Nucleus accumbens (tissue), 56 donors: ENCODE data around the gene ADCY7.

ENCODE experiments used
- DNase-seq, 56 donors: peaks; one replicate each; lab custom pipeline; 2025; lab: John Stamatoyannopoulos, UW

ADCY7 gene

GRCh38 chr16:50247906-50248608 is 18.3 kb upstream of the ADCY7 start:
- DNase-seq = no peak

- DNase-seq = no peak
Observed at GRCh38 chr16:50248845-50249244, 17.5 kb upstream of the ADCY7 start.

- no peak for DNase-seq
Observed at GRCh38 chr16:50251375-50252081, 14.8 kb upstream of the ADCY7 start.

DNA sequence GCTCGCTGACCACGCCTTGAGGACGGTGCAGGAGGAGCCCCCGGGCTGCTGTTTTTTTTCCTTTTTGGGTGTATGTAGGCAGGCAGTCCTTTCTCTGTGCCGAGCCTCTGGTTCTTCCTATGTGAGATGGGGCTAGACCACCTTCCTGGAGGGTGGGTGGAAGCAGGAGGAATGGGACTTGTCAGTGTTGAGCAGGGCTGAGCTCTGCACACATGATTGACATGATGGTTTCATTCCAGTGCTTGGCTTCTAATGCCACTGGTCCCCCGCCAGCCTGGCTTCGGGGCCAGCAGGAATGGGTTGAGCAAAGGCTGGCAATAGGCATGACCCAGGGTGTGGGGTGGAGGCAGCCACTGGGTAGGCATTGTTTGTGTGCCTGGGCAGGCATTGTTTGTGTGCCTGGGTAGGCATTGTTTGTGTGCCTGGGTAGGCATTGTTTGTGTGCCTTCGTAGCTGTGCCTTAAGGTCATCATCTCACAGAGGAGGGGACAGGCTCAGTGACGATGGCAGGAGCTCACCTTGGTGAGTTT is 14.2 kb upstream of the ADCY7 start:
- DNase-seq = peak in 7 of 56 donors; percentile 14 to 48 (median 22)

- no peak for DNase-seq
Observed at GRCh38 chr16:50252874-50253513, 13.4 kb upstream of the ADCY7 start.

GRCh38 chr16:50253514-50253910 is 12.8 kb upstream of the ADCY7 start:
- DNase-seq = no peak

GRCh38 chr16:50254072-50254471 is 12.3 kb upstream of the ADCY7 start:
- DNase-seq = no peak

DNA sequence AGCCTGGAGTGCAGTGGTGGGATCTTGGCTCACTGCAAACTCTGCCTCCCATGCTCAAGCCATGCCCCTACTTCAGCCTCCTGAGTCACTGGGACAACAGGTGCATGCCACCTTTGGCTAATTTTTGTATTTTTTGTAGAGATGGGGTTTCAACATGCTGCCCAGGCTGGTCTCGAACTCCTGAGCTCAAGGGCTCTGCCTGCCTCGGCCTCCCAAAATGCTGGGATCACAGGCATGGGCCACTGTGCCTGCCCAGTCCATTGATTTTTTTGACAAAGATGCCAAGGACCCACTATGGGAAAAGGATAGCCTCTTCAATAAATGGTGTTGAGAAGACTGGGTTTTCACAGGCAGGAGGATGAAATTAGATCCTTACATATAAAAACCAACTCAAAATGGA is 10.8 kb upstream of the ADCY7 start:
- DNase-seq = no peak

DNA sequence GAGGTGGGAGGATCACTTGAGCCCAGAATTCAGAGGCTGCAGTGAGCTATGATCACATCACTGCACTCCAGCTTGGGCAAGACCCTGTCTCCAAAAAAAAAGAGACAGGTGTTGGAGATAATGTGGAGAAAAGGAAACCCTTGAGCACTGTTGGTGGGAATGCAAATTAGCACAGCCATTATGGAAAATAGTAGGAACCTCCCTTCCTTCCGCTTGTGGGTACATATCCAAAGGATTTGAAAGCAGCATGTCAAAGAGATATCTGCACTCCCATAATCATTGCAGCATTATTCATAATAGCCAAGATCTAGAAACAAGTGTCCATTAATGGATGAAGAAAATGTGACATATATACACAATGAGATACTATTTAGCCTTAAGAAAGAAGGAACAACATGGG is 9.7 kb upstream of the ADCY7 start:
- no peak for DNase-seq

DNA sequence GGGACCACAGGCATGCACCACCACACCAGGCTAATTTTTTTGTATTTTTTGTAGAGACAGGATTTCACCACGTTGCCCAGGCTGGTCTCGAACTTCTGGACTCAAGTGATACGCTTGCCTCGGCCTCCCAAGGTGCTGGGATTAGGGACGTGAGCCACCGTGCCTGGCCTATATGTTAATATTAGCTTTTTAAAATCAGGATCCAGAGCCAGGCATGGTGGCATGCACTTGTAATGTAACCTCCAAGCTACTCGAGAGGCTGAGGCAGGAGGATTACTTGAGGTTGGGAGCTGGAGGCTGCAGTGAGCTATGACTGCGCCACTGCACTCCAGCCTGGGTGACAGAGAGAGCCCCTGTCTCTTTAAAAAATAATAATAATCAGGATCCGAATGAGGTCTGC is 8.5 kb upstream of the ADCY7 start:
- DNase-seq = no peak

DNA sequence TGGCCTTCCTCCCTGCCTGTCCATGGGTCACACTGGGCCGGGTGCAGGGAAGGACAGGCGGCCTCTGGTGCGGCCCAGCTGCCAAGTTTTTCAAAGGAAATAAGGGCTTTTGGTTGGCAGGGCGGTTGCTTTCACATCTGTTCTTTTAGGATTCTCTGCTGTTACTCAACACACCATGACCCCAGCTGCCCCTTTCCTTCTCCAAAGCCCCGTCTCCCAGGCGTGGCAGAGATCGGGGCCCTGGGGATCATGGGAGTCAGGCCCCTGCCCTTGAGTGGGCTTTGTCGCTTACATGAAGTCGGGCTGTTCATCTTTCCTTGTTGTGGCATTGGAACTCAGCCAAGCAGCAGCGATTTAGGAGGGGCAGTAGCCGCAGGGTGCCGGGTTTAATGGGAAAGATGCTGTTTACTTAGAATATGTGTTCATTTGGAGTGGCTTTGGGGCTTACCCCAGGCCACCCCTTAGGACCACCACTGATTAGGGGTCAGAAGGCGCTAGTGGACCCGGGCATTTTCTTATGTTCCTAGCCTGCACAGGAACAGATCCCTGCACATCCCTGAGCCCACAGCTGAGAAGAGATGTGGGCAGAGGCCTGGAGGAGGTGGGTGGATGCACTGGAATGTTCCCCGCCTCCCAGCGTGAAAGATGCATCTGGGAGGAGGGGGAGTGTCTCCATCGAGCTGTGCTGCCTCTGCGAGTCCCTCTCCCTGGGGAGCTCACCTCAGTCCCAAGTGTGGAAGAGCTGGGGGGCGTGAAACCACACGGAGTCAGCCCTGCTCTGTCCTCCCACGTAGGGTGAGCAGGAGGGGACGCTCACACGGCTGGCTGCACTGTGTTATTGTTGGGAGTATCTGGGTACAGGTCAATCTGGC is 6.8 kb upstream of the ADCY7 start:
- DNase-seq = peak in 1 of 56 donors; percentile 28

GRCh38 chr16:50260206-50261159 is 5.9 kb upstream of the ADCY7 start:
- DNase-seq = no peak

- DNase-seq = no peak
Observed at GRCh38 chr16:50261160-50261706, 5.1 kb upstream of the ADCY7 start.

DNA sequence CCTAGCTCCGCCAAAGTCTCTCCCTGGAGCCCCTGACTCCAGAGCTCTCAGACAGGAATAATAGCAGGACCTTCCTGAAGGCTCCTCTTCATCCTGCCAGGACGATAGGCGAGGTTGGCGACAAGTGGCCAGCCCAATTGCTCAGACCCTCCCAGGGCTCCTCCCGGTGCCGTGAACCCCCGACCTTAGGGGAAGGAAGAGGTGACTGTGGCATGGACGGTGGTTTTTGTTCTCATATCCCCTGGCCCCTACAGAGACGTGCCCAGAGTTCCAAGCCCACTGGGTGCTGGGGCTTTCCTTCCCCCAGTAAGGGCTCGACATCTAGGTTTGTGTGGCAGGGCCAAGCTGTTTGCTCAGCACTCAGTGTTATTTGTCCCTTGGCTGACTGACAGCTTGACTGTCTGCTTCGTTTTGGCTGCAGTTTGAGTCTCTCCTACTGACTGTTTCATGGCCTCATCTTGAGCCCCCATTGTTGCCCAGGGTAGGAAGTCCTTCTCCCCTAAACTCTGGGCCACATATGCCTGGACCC is 4.6 kb upstream of the ADCY7 start:
- DNase-seq = no peak

GRCh38 chr16:50263060-50263909 is 3.1 kb upstream of the ADCY7 start:
- no peak for DNase-seq

- DNase-seq = no peak
Observed at GRCh38 chr16:50263940-50264929, 2.1 kb upstream of the ADCY7 start.

GRCh38 chr16:50265260-50265659 is 1.1 kb upstream of the ADCY7 start:
- DNase-seq = no peak
